PC-9 (cell line): Measurements from ENCODE around the gene MDC1.

Experiments
- CTCF ChIP-seq: fragments of 200-600 bp; sonication (generic); conservative IDR thresholded peaks from 2 replicates; pipeline ENCODE4 v1.6.1; 2017; ENCODE audit warnings: mixed run types, antibody characterized with exemption, mild to moderate bottlenecking, moderate library complexity
- EZH2 ChIP-seq: fragments of 200-600 bp; sonication (generic); IDR thresholded peaks from 2 replicates; pipeline ENCODE4 v1.8.0; 2017; ENCODE audit warnings: antibody characterized with exemption, low read depth

DNA sequence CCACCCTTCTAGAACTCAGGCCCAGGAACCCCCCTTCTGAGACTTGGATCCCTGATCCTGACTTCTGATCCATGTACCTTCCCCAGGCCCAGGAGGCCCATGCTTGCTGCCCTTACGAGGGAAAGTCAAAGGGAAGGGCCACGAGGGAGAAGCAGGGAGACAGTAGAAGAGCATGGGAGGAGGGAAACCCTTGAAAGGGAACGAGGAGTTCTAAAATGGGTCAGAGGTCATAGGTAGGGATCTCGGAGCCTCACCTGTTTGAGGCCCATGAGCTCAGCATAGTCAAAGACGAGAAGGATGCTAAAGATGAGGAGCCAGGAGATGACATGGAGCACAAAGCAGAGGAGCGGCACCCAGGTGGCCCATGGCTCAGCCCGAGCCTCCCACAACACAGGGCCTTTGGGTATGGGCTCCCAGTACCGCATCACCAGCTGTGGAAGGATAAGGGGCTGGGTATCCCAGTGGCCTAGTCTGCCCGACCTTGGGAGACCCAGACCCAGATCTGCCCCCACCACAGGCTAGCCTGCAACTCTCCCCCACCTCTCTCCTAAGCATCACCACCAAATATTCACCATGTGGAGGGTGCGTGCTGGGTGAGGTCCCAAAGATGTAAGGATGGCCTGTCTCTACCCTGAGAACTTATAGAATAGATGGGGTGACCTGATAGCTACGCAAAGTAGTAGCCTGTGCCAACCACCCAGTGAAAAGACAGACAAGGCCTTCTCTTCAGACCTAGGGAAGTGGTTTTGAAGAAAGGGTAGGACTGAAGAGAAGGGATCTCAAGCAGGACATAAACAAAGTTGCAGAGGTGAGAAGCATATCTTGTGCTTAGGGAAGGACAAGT lies 27.8 kb downstream of the MDC1 start:
- TF ChIP-seq CTCF, result no peak
- no peak for TF ChIP-seq EZH2
